Measurements from ENCODE around the gene MYZAP. TPM values are rescaled to one million over a fixed set of nuclear protein-coding genes. Genes with fewer than 3 reads are reported as not detected.
A peak's percentile ranks its signal among the peaks of the same experiment; 100 is the strongest.

The MYZAP gene
- total and polyA plus RNA-seq, 2 of the 13 experiments (the other 11 are each of a cell fraction or from before 2014, with no cell fraction given): not detected

GRCh38 chr15:57618325-57618724 lies 26.6 kb downstream of the MYZAP start (continued):
- TF ChIP-seq ZSCAN21 (CRISPR knock-in tag; IDR thresholded peaks at IDR 0.05; ENCODE audit: borderline replicate concordance) (no peak), BCL6 (CRISPR knock-in tag; IDR thresholded peaks at IDR 0.05) (no peak), CREB1 (IDR thresholded peaks at IDR 0.05) (no peak), CREB1 (CRISPR knock-in tag; IDR thresholded peaks at IDR 0.05) (no peak)

- TF ChIP-seq HNF4A (CRISPR knock-in tag; IDR thresholded peaks at IDR 0.05) (peak; percentile 65), CEBPG (CRISPR knock-in tag; IDR thresholded peaks at IDR 0.05) (peak; percentile 53; the same call in 1 of the 2 replicates), CEBPB (IDR thresholded peaks at IDR 0.05; ENCODE audit: borderline replicate concordance, low read depth, low read length) (peak; percentile 71), PRDM10 (CRISPR knock-in tag; IDR thresholded peaks at IDR 0.05; ENCODE audit: low read depth) (no peak), CTCF (CRISPR knock-in tag; IDR thresholded peaks at IDR 0.05) (0 out of 2 replicates have a peak, but pooled peaks have one; percentile 10), ZNF691 (CRISPR knock-in tag; IDR thresholded peaks at IDR 0.05; ENCODE audit: borderline replicate concordance, low read depth) (no peak)
- TF ChIP-seq, protein P1, sequence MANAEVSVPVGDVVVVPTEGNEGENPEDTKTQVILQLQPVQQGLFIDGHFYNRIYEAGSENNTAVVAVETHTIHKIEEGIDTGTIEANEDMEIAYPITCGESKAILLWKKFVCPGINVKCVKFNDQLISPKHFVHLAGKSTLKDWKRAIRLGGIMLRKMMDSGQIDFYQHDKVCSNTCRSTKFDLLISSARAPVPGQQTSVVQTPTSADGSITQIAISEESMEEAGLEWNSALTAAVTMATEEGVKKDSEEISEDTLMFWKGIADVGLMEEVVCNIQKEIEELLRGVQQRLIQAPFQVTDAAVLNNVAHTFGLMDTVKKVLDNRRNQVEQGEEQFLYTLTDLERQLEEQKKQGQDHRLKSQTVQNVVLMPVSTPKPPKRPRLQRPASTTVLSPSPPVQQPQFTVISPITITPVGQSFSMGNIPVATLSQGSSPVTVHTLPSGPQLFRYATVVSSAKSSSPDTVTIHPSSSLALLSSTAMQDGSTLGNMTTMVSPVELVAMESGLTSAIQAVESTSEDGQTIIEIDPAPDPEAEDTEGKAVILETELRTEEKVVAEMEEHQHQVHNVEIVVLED (CRISPR knock-in tag; IDR thresholded peaks at IDR 0.05; ENCODE audit: borderline replicate concordance): no peak
- ChIA-PET POLR2A (no interaction called here), CTCF (ENCODE audit: low intra/inter-chr PET ratio, low total read pairs) (no interaction called here)
- H3K4me3 ChIP-seq (replicated peaks in 1 of 3; ENCODE audit: insufficient read depth in 1 of 3, low read depth in 2 of 3, low read length in 3 of 3): no peak overlapping the region
- no peak overlapping the region for H2AFZ ChIP-seq (ENCODE audit: low read length)
- H3K4me1 ChIP-seq (ENCODE audit: insufficient read depth, low read length): peaks cover 12% of the 10 kb centered on the region
- intact Hi-C loops (cut with micrococcal nuclease; ENCODE audit: unreplicated experiment) (no loop called here), in situ Hi-C loops (cut with HindIII; ENCODE audit: extremely low pct_ligation_motif_present, low pct_unique_long_range_greater_than_20kb) (no loop called here)
- H3K9ac ChIP-seq (ENCODE audit: insufficient read depth, low read depth, low read length): no peak overlapping the region
- no peak overlapping the region for H3K27ac ChIP-seq (ENCODE audit: extremely low read length, insufficient read depth, low read length)
- H3K36me3 ChIP-seq (replicated peaks in 1 of 2; ENCODE audit: control insufficient read depth in 1 of 2, insufficient read depth in 2 of 2, low read length in 2 of 2): no peaks in the 10 kb centered on the region
- no peaks in the 10 kb centered on the region for H4K20me1 ChIP-seq (ENCODE audit: insufficient read depth, low read length)
- ATAC-seq: peak; percentile 94
- no peak overlapping the region for H3K4me2 ChIP-seq (ENCODE audit: low read depth, low read length)
- DNase-seq (ENCODE audit: low spot score): no peak
- 0% methylated on average over 3 of the region's 3 CpGs for WGBS (ENCODE audit: low lambda C conversion rate)
- no peaks in the 10 kb centered on the region for H3K9me3 ChIP-seq (ENCODE audit: low read length)
- H3K79me2 ChIP-seq (ENCODE audit: insufficient read depth, low read length): no peaks in the 10 kb centered on the region
- no peaks in the 10 kb centered on the region for H3K27me3 ChIP-seq (ENCODE audit: control insufficient read depth in 1 of 2, insufficient read depth in 2 of 2, low read length in 2 of 2)
- BruUV-seq (replicated peaks): no TSS peak
- FAIRE-seq: peak; percentile 68
Observed at GRCh38 chr15:57619746-57620145, 28.0 kb downstream of the MYZAP start.
